RWPE1 (cell line): Measurements from ENCODE around the gene COL9A2.
"Not testable (repeated sequence)": the region's sequence is repeated elsewhere in the genome, so short reads cannot be mapped to it uniquely, and the experiment has no call there.

Experiments
- CTCF ChIA-PET: fragments of 350-600 bp; sonication (Branson Sonifier 250); formaldehyde crosslinking; extraction: SDS; loops from one replicate; lab custom pipeline; 2021; lab: Yijun Ruan, JAX
- POLR2A ChIA-PET: fragments of 400-600 bp; formaldehyde crosslinking; extraction: SDS; loops from one replicate; lab custom pipeline; 2020; ENCODE audit warnings: antibody characterized with exemption; ENCODE audit not compliant: low non-redundant PET; lab: Yijun Ruan, JAX
- DNase-seq: peaks from one replicate; pipeline ENCODE4 v3.0.0; 2012; ENCODE audit warnings: low spot score
- H3K27ac ChIP-seq: fragments of 450-650 bp; 2 replicates; pipeline ENCODE4 v1.5.1; 2017
- TF ChIP-seq, protein P1 (sequence below): fragments of 450-650 bp; conservative IDR thresholded peaks from 2 replicates; pipeline ENCODE4 v1.5.1; 2017; ENCODE audit warnings: low read depth, mild to moderate bottlenecking

COL9A2 gene

DNA sequence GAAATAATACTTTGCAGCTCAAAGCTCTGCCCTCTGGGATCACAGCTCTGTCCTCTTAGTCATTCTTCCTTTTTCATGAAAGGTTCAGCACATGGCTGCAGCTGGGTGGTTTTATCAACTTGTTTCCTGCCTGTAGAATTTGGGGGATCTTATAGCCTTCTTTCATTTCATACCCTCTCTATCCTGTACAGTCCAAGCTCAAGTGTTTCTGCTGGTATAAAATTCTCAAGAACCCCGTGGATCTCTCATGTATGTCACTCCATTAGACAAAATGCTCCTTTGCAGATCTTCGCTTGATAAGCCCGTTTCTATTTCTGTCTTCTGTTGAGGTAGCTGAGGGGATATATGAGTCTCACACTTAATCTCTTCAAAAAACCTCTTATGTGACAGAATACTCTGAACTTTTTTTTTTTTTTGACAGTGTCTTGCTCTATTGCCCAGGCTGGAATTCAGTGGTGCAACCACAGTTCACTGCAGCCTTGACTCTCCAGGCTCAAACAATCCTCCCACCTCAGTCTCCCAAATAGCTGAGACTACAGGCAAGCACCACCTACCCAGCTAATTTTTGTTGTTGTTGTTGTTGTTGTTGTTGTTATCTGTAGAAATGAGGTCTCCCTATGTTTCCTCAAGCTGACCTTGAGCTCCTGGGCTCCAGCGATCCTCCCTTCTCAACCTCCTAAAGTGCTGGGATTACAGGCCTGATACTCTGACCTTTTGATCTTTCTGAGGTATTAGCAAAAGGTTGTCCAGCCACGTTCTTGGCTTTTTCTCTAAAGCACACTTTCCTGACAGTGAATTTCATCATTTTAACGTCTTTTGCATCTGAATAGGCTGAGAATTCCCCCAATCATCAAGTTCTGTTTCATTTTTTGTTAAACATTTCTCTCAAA lies 24.6 kb upstream of the COL9A2 start:
- ChIA-PET POLR2A (no interaction called here), CTCF (interaction anchor here (0.6 to 1.2 kb wide), 3 partner anchors 24 to 253 kb away, joined by 3 to 4 read pairs (median 3); partner anchors contain the start of gene COL9A2)
- TF ChIP-seq, protein P1, sequence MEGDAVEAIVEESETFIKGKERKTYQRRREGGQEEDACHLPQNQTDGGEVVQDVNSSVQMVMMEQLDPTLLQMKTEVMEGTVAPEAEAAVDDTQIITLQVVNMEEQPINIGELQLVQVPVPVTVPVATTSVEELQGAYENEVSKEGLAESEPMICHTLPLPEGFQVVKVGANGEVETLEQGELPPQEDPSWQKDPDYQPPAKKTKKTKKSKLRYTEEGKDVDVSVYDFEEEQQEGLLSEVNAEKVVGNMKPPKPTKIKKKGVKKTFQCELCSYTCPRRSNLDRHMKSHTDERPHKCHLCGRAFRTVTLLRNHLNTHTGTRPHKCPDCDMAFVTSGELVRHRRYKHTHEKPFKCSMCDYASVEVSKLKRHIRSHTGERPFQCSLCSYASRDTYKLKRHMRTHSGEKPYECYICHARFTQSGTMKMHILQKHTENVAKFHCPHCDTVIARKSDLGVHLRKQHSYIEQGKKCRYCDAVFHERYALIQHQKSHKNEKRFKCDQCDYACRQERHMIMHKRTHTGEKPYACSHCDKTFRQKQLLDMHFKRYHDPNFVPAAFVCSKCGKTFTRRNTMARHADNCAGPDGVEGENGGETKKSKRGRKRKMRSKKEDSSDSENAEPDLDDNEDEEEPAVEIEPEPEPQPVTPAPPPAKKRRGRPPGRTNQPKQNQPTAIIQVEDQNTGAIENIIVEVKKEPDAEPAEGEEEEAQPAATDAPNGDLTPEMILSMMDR, result no peak

DNA sequence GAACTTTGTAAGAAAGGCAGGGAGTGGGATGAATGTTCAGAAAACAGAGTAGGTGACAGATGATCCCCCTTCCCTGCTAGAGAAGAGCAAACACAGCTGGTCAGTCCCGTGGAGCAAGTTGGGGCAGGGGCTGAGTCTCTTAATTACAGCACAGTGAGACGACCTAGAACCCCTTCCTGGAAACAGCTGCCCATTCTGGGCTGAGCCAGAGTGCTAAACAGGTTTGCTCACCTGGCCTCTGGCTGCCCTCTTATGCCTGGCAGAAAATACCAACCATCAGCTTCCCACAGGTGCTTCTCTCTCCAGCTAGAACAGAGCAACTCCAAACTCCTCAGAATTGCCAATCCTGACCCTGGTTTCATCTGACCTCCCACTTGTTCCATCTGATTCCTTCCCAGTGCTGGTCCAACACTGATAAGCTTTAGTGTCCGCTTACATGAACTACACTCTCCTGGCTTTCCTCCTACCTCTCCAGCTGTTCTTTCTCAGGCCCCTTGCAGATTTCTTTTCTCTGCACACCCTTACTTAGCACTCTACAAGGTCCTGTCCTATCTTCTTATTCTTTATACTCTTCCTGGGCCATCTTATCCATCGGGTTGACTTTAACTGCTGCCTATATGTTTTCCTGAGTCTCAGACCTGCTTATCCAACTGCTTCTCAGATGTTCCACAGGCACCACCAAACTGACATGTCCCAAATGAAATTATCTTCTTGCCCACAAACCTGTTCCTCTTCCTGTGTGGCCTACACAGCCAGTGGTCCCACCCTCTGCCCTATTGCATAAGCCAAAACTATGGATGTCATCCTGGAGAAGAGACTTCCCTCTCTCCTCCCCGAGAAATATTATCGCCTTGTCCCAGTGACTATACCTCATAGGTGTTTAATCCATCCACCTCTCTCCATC lies 22.6 kb upstream of the COL9A2 start:
- ChIA-PET CTCF (interaction anchor here (0.5 to 3.5 kb wide), 34 partner anchors 13 to 370 kb away, joined by 3 to 55 read pairs (median 5); partner anchors contain the start of genes COL9A2 and SMAP2), POLR2A (no interaction called here)
- TF ChIP-seq, protein P1, result no peak
- DNase-seq, result no peak
- H3K27ac ChIP-seq, result no peak overlapping the region

More for the DNA sequence above, 24.6 kb upstream of the COL9A2 start:
- DNase-seq, result no peak
- H3K27ac ChIP-seq, result no peak overlapping the region

DNA sequence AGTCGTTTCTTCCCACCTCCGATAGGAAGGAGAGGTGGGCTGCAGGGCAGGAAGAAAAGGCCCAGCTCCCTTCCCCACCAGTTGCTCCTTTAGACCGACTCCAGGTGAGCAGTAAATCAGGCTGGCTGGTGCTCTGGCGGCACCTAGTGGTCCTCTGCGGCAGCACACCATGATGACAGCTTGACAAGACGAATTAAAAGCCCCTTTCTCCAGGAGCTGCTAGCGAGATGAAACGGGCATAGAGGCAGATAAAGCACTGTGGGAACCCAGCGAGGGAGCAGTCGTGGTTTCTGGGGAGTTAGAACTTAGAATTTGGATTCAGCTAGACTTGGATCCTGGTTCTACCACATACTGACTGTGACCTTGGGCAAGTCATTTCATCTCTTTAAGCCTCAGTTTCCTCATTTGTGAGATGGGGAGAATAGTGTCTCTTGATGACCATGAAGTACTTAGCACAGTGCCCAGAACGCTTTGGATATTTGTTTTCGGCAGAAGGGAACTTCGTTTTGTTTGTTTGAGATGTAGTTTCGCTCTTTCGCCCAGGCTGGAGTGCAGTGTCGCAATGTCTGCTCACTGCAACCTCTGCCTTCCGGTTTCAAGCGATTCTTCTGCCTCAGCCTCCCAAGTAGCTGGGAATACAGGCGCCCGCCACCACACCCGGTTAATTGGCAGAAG lies 21.8 kb upstream of the COL9A2 start:
- TF ChIP-seq, protein P1, result peak; percentile 98
- CTCF ChIA-PET, result interaction anchor here (0.5 to 3.5 kb wide), 48 partner anchors 12 to 377 kb away, joined by 3 to 55 read pairs (median 4); partner anchors contain the start of genes COL9A2 and SMAP2
- POLR2A ChIA-PET, result no interaction called here
- no peak overlapping the region for H3K27ac ChIP-seq
- DNase-seq, result peak; percentile 80

- CTCF ChIA-PET, result interaction anchor here (1.1 to 3.5 kb wide), 6 partner anchors 17 to 248 kb away, joined by 4 to 55 read pairs (median 6); no protein-coding TSS in a partner anchor
- POLR2A ChIA-PET, result no interaction called here
- H3K27ac ChIP-seq, result no peak overlapping the region
- DNase-seq, result no peak
- TF ChIP-seq, protein P1, result no peak
Observed at GRCh38 chr1:40337443-40337842, 20.4 kb upstream of the COL9A2 start.

- DNase-seq, result no peak
- ChIA-PET POLR2A (no interaction called here), CTCF (interaction anchor here (0.6 to 0.8 kb wide), 2 partner anchors 138 to 243 kb away, joined by 3 to 4 read pairs; no protein-coding TSS in a partner anchor)
- H3K27ac ChIP-seq, result no peak overlapping the region
- TF ChIP-seq, protein P1, result no peak
Observed at GRCh38 chr1:40332695-40333094, 15.6 kb upstream of the COL9A2 start.

DNA sequence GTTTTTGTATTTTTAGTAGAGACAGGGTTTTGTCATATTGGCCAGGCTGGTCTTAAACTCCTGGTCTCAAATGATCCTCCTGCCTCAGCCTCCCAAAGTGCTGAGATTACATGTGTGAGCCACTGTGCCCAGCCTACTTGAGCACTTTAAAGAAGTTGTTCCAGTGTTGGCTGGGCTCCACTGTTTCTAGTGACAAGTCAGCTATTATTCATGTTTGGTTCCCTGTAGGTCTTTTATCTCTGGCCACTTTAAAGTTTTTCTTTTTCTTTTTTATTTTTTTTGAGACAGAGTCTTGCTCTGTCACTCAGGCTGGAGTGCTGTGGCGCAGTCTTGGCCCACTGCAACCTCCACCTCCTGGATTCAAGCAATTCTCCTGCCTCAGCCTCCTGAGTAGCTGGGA lies 14.3 kb upstream of the COL9A2 start:
- POLR2A ChIA-PET, DNase-seq, H3K27ac ChIP-seq, CTCF ChIA-PET: not testable (repeated sequence)
